Measurements from ENCODE around the gene TFR2.

DNA sequence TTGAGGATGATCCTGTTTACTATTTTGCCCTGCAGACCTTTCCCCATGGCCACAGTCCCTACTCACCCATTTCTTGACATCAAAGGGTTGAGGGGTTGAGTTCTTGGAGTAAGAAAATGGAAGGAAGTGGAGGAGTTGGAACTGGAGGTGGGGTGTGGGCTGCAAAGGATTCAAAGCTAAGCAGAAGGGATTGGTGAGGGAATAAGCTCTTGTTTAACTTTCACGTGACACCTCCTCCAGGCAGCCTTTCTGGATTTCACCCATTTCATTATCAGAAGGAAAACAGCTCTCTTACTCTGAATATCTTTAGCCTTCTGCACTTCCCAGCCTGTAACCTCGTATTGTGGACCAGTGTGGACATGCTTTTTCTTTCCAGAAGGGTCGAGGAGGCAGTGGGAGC lies 15.3 kb downstream of the TFR2 start:
- TF ChIP-seq, protein P1, sequence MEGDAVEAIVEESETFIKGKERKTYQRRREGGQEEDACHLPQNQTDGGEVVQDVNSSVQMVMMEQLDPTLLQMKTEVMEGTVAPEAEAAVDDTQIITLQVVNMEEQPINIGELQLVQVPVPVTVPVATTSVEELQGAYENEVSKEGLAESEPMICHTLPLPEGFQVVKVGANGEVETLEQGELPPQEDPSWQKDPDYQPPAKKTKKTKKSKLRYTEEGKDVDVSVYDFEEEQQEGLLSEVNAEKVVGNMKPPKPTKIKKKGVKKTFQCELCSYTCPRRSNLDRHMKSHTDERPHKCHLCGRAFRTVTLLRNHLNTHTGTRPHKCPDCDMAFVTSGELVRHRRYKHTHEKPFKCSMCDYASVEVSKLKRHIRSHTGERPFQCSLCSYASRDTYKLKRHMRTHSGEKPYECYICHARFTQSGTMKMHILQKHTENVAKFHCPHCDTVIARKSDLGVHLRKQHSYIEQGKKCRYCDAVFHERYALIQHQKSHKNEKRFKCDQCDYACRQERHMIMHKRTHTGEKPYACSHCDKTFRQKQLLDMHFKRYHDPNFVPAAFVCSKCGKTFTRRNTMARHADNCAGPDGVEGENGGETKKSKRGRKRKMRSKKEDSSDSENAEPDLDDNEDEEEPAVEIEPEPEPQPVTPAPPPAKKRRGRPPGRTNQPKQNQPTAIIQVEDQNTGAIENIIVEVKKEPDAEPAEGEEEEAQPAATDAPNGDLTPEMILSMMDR (IDR thresholded peaks at IDR 0.05), result no peak
- TF ChIP-seq POLR2A (IDR thresholded peaks at IDR 0.05), result no peak

Data from esophagus squamous epithelium (tissue), 4 donors.